ENCODE results near the gene RIMS3. TPM values are rescaled to one million over a fixed set of nuclear protein-coding genes. Genes with fewer than 3 reads are reported as not detected.

Gene RIMS3
- polyA plus RNA-seq, 1 donor (not counting 4 experiments of a cell fraction or from before 2014, with no cell fraction given), result 1.7 TPM

DNA sequence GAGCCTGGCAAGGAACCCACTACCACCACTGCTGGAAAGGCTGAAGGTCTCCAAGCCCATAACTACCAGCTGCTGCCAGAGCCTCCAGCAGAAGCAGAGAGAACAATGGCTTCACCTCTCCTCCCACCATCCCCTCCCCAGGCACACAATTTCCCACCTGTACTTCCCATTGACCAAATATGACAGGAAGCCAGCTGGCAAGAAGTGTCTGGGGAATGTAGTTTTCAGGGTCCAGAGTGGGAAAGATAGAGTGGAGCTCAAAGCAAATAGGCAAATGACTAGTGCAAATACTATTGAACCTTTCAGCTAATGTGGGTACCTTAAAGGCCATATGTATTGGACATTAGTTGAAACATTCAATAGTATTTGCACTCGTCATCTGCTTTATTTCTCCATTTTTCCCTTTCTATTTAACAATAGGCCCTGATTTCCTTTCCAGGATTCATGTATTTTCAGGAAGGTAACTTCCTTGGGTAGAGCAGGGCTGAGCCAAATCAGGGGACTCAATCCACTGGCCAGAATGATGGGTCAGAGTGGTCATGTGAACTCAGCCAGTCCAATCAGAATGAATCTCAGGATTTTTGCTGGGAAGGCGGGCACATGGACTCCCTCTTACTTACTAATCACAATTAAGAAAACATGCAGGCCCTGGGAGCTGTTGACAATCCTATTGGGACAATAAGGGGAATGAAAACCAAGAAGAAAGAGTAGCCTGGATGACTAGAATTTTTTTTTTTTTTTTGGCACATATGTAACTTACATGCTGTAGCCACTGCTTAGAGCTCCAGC lies 13.9 kb upstream of the RIMS3 start:
- H3K4me3 ChIP-seq (ENCODE audit: control insufficient read depth in 2 of 3, extremely low read depth in 1 of 3, insufficient read depth in 2 of 3, low read depth in 1 of 3, low read length in 3 of 3), result no peak overlapping the region
- H3K79me2 ChIP-seq (ENCODE audit: control insufficient read depth, insufficient read depth, low read length), result no peaks in the 10 kb centered on the region
- no peaks in the 10 kb centered on the region for H4K20me1 ChIP-seq (ENCODE audit: control insufficient read depth, extremely low read depth, insufficient read depth, low read length)
- dilution Hi-C loops (cut with MboI; ENCODE audit: extremely low pct_ligation_motif_present, low sequenced_read_pairs), result no loop called here
- H3K4me1 ChIP-seq (ENCODE audit: control insufficient read depth, extremely low read depth, insufficient read depth, low read length), result peaks cover 2% of the 10 kb centered on the region
- no peaks in the 10 kb centered on the region for H3K9me3 ChIP-seq (ENCODE audit: control insufficient read depth, low read depth, low read length)
- TF ChIP-seq EZH2 (IDR thresholded peaks at IDR 0.05; ENCODE audit: low read length), result no peak
- TF ChIP-seq CTCF (optimal IDR thresholded peaks at IDR 0.05 in 1 of 3, IDR thresholded peaks at IDR 0.05 in 1 of 3, conservative IDR thresholded peaks at IDR 0.05 in 1 of 3; ENCODE audit: extremely low read depth in 1 of 3, insufficient read depth in 2 of 3, low read length in 3 of 3), result no peak
- no peaks in the 10 kb centered on the region for H3K27me3 ChIP-seq (ENCODE audit: control insufficient read depth, extremely low read depth, insufficient read depth, low read length)
- no peak overlapping the region for H2AFZ ChIP-seq (ENCODE audit: control insufficient read depth, low read length)
- no peak overlapping the region for H3K9ac ChIP-seq (ENCODE audit: control insufficient read depth, extremely low read depth, insufficient read depth, low read length)
- DNase-seq (ENCODE audit: low read depth, low spot score), result no peak
- no peak for FAIRE-seq
- no peaks in the 10 kb centered on the region for H3K9me1 ChIP-seq (ENCODE audit: control insufficient read depth, extremely low read depth, insufficient read depth, low read length)
- no peaks in the 10 kb centered on the region for H3K36me3 ChIP-seq (ENCODE audit: control insufficient read depth in 2 of 2, extremely low read depth in 1 of 2, insufficient read depth in 2 of 2, low read length in 2 of 2)
- H3K4me2 ChIP-seq (ENCODE audit: control insufficient read depth, extremely low read depth, insufficient read depth, low read depth, low read length), result no peak overlapping the region
- H3K27ac ChIP-seq (ENCODE audit: control insufficient read depth, insufficient read depth, low read length), result no peak overlapping the region

DNA sequence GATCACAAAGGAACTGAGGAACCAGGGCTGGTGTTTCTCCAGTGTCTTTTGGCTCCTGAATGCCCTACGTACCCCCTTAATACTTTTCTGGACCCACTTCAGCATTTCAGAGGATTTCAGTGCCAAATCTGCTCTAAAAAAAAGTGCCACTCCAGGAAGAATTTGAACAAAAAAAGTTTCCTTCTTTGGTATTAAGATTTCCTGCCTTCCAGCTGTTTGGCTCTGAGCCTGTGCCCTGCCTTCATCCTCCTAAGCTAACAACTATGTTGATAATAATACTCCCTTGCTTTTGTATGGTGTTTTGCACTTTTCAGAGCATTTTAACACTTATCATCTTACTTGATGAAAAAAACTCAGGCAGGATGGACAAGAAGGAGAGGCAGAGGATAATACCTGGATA lies 11.0 kb upstream of the RIMS3 start:
- H3K27me3 ChIP-seq (ENCODE audit: control insufficient read depth, extremely low read depth, insufficient read depth, low read length), result no peaks in the 10 kb centered on the region
- no peaks in the 10 kb centered on the region for H3K9me3 ChIP-seq (ENCODE audit: control insufficient read depth, low read depth, low read length)
- H3K27ac ChIP-seq (ENCODE audit: control insufficient read depth, insufficient read depth, low read length), result no peak overlapping the region
- no peaks in the 10 kb centered on the region for H3K36me3 ChIP-seq (ENCODE audit: control insufficient read depth in 2 of 2, extremely low read depth in 1 of 2, insufficient read depth in 2 of 2, low read length in 2 of 2)
- H3K9me1 ChIP-seq (ENCODE audit: control insufficient read depth, extremely low read depth, insufficient read depth, low read length), result no peaks in the 10 kb centered on the region
- dilution Hi-C loops (cut with MboI; ENCODE audit: extremely low pct_ligation_motif_present, low sequenced_read_pairs), result no loop called here
- no peaks in the 10 kb centered on the region for H4K20me1 ChIP-seq (ENCODE audit: control insufficient read depth, extremely low read depth, insufficient read depth, low read length)
- no peaks in the 10 kb centered on the region for H3K79me2 ChIP-seq (ENCODE audit: control insufficient read depth, insufficient read depth, low read length)
- H3K4me2 ChIP-seq (ENCODE audit: control insufficient read depth, extremely low read depth, insufficient read depth, low read depth, low read length), result no peak overlapping the region
- FAIRE-seq, result peak; percentile 23
- no peak for DNase-seq (ENCODE audit: low read depth, low spot score)
- H3K4me3 ChIP-seq (ENCODE audit: control insufficient read depth in 2 of 3, extremely low read depth in 1 of 3, insufficient read depth in 2 of 3, low read depth in 1 of 3, low read length in 3 of 3), result no peak overlapping the region
- no peak overlapping the region for H2AFZ ChIP-seq (ENCODE audit: control insufficient read depth, low read length)
- TF ChIP-seq CTCF (optimal IDR thresholded peaks at IDR 0.05 in 1 of 3, IDR thresholded peaks at IDR 0.05 in 1 of 3, conservative IDR thresholded peaks at IDR 0.05 in 1 of 3; ENCODE audit: extremely low read depth in 1 of 3, insufficient read depth in 2 of 3, low read length in 3 of 3) (no peak), EZH2 (IDR thresholded peaks at IDR 0.05; ENCODE audit: low read length) (no peak)
- H3K9ac ChIP-seq (ENCODE audit: control insufficient read depth, extremely low read depth, insufficient read depth, low read length), result no peak overlapping the region
- H3K4me1 ChIP-seq (ENCODE audit: control insufficient read depth, extremely low read depth, insufficient read depth, low read length), result peaks cover 2% of the 10 kb centered on the region

Measured in keratinocyte (primary cell).